Activated CD8-positive, alpha-beta memory T cell treated with anti-CD3 and anti-CD28 coated beads, Interleukin-2, amount 50 U/mL, for 24 hours (primary cell): Measurements from ENCODE around the gene ZNF629.
"Not testable (repeated sequence)": the region's sequence is repeated elsewhere in the genome, so short reads cannot be mapped to it uniquely, and the experiment has no call there.

Experiments used
- DNase-seq: peaks from one replicate; pipeline ENCODE4 v3.0.0-alpha.2; 2020; ENCODE audit errors: extremely low read depth

ZNF629 gene

DNA sequence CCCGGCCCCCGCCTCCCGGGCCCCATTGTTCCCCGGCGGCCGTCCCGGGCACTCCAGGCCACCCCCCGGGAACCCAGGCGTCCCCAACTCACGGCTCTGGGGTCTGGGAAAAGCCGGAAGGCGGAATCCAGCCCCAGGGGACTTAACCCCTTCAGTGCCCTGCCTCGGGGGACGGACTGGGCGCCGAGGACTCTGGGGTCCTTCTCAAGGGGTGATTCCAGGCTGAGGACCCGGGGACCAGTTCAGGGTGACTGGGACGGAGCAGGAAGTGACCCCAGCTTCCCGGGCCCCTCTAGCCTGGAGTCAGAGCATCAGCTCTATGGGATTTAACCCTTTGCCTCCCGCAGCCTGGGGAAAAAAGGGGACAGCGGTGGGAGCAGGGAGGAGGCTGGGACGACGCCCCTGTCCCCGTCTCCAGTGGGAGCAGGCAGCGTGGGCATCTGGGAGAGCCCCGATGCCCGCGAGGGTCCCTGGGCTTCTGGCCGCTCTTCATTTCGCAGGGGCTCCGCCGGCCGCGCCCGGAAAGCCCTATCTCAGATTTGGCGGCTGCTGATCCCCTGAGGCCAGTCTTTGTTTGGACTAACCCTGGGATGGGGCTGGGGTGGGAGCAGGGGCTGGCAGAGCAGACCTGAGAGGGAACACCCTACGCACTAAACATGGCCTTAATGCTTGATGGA is at the start of gene ZNF629:
ZNF629 (minus strand) TSS at position 270 of the 677 bp plus-strand sequence. CDS start 2,723 bp downstream, outside the sequence.
- DNase-seq, result no peak

DNA sequence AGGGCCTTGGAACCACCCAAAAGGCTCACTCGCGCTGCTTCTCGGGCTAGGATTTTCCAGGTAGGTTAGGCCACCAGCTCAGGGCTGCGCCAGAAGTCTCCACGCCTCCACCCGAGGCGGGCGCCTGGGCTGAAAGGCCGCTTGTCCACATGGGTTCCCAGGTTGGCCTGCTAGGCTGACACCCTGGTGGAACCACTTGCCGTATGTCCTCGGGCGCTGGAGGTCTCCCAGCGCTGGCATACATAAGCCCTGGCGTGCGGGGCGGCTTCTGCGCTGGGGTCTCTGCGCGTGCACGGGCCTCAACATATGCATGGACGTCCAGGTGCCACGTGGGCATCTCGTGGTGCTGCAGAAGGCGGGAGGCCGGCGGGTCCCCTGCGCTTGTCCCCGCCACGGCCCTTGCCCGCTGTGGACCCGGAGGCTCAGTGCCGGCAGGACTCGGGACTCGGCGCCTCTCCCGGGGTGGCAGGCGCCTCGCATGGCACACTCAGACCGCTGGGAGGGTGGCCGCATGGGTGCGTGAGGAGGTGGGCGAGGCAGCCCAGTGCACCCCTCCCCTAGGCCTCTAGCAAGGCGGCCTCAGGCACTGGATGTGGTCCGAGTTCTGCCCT is 47.2 kb upstream of the ZNF629 start:
- no peak for DNase-seq

DNA sequence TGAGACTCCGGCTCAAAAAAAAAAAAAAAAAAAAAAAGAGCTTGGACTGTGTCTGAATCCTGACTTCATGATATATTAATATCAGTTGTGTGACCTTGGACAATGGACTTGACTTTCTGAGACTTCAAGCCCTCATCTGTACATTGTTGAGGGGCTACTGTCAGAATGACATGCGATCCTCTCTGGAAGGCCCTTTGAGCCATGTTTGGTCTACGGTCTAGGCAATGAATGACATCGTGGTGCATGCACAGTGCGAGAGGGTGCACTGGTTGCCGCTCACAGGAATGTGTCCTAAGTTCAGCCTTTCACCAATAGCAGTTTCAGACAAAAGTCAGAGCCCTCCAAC is 43.0 kb upstream of the ZNF629 start:
- DNase-seq, result no peak

DNA sequence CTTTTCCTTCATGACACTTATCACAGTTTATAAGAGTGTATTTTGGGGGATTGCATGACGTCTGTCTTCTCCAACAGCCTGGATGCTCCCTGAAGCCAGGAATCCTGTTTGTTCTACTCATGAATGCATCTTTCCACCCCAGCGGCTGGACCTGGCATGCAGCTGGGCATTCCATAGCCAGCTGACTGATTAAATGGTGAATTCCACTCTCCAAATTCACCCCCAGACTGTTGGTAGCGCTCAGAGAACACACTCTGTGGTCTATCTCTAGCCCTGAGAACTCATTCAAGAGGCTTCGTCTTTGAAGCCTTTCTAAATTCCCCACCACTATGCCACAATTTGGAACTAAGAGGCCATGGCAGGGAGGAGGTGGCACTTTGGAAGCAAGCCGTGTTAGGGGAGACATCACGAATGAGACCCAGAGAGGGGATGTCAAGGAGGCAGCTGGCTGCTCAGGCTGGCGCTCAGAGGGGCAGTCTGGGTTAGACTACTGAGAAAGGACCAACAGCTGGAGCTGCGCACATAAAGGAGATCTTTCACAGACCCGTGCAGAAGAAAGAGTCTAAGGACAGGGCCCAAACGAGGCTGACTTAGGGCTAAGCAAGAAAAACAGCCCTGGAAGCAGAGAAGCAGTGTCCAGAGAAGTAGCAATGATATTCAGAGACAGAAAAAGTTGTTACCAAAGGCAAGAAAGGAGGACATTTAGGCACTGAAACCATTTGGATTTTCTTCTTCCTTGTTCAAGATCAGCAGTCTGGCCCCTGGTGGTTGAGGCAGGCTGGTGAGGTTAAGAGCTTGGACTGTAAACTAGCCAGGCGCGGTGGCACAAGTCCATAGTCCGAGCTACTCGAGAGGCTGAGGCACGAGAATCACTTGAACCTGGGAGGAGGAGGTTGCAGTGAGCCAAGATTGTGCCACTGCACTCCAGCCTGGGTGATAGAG is 42.4 kb upstream of the ZNF629 start:
- no peak for DNase-seq

GRCh38 chr16:30821891-30822290 is 34.9 kb upstream of the ZNF629 start:
- no peak for DNase-seq

DNA sequence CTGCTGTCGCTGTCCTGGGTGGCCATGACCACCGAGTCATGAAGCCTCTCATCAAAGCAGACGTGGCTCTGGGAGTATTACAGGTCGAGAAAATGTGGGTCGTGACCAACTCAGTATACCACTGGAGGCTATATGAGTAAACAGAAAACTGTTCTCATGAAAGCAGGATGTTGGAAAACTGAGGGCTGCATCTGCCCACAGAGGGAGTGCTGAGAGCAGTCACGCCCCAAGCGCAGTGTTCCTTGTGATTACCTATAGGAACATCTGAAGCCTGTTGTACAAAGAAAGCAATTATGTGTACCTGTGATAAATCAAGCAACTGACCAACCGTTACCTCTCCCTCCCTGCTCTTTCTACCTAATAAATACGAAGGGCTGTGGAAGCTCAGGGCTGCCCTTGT is 34.4 kb upstream of the ZNF629 start:
- not testable (repeated sequence) for DNase-seq

GRCh38 chr16:30820952-30821421 is 34.0 kb upstream of the ZNF629 start:
- no peak for DNase-seq

GRCh38 chr16:30816769-30817168 is 29.8 kb upstream of the ZNF629 start:
- no peak for DNase-seq

GRCh38 chr16:30813821-30814189 is 26.8 kb upstream of the ZNF629 start:
- DNase-seq, result no peak

DNA sequence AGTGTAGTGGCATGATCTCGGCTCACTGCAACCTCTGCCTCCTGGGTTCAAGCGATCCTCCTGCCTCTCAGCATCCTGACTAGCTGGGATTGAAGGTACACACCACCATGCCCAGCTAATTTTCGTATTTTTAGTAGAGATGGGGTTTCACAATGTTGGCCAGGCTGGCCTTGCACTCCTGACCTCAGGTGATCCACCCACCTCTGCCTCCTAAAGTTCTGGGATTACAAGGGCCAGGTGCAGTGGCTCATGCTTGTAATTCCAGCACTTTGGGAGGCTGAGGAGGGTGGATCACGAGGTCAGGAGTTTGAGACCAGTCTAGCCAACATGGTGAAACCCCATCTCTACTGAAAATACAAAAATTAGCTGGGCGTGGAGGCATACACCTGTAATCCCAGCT is 22.7 kb upstream of the ZNF629 start:
- DNase-seq, result not testable (repeated sequence)

DNA sequence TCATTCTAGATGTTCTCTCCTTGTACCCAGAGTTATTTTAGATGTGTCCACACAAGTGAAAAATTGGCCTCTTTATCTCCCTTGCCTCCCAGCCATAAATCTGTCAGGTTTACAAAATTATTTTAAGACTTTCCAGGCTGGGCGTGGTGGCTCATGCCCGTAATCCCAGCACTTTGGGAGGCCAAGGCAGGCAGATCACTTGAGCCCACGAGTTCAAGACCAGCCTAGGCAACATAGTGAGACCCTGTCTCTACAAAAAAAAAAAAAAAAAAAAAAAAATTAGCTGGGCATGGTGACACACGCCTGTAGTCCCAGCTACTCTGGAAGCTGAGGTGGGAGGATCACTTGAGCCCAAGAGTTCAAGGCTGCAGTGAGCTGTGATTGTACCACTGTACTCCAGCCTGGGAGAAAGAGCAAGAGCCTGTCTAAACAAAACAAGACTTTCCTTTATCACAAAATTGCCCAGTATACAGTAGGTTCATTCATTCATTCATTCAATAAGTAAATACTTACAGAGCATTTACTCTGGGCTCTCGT is 22.0 kb upstream of the ZNF629 start:
- DNase-seq, result not testable (repeated sequence)

GRCh38 chr16:30808146-30808545 is 21.1 kb upstream of the ZNF629 start:
- DNase-seq, result no peak

DNA sequence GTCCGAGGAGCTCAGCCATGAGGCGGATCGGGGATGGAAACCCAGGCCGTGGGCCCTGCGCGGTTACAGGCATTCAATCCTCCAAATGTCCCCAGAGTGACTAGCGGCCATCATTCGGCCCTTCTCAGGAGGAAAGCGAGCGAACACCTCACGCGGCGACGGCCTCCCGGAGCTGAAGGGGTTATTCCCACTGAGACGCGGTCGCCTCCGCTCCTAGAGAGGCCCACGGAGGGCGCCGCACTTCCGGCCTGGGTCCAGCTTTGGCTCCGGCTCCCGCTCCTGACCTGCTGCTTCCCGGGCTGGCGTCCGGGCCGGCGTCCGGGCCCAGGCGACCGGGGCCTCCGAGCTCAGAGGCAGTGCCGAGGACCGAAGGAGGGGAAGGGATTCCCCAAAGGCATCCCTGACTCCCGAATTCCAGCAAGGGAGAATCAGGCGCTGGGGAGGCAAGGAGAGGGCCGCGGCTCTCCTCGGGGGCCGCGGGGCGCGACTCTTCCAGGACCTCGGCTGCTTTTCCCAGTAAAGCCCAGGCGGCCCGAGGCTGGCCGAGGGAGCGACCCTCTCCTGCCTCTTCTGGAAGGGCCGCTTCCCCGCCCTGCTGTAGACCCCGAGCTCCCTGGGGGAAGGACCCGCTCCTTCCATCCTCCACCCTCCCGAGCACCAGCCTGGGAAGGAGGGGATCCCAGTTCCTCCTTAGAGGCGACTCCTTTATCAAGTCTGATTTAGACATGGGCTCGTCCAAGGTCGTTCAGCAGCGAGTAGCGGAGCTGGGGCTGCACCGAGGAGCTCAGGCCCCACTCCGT is 18.6 kb upstream of the ZNF629 start:
- DNase-seq, result no peak

GRCh38 chr16:30805056-30805369 is 18.0 kb upstream of the ZNF629 start:
- no peak for DNase-seq

DNA sequence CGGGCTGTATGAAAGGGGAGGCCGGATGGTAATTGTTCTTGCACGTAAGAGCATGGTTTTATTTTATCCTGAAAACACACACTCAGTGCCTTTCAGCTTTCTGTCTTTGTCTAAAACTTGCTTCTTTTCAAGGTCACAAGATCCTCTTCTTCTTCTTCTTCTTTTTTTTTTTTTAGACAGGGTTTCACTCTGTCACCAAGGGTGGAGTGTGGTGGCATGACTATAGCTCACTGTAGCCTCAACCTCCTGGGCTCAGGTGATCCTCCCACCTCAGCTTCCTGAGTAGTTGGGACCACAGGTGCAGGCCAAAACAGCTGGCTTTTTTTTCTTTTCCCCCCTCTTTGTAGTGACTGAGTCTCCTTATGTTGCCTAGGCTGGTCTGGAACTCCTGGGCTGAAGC is 15.9 kb upstream of the ZNF629 start:
- no peak for DNase-seq

GRCh38 chr16:30797670-30798309 is 10.8 kb upstream of the ZNF629 start:
- DNase-seq, result no peak

DNA sequence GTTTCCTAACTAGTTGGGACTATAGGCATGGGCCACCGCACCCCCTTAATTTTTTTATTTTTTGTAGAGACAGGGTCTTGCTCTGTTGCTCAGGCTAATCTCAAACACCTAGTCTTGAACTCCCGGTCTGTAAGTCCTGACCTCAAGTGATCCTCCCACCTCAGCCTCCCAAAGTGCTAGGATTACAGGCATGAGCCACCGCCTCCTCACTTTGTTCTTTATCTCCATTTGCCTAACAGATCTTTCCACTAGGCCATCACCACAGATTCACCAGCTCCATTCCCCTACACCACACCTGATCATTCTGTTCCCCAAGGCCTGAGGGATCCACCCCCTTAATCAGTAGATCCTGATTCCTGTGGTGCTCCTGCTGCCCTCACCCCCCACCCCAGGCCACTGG is 7.6 kb upstream of the ZNF629 start:
- no peak for DNase-seq

DNA sequence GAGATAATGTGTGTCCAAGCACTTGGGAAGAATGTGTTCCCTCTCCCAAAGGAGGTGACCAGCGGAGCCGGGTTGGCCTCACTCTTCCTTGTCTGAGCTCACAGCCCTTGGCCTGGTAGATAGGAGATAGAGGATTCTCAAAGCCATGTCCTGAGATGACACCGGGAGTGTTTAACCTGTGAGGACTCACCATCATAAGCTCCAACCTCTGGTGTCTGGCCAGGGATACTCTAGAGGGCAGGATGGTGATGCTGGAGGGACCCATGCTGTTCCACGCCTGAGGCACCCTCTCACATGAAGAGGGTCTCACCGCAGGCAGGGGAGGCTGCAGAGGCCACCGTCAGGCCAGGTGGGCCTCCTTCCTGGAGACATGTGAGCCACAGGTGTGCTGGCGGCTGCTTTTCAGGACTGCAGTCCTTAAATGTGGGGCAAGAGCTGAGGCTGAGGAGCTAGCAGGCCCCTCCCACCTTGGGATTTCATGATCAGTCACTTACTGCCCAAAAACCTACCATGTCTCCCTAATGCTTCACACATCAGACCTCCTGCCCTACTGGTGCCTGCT is 6.6 kb upstream of the ZNF629 start:
- DNase-seq, result no peak

GRCh38 chr16:30787613-30788378 is 791 bp upstream of the ZNF629 start:
- DNase-seq, result no peak
